BLaER1 (cell line): ENCODE measurements around the gene MUSTN1.

ENCODE experiments used
- H3K27ac ChIP-seq: shearing (Covaris generic); formaldehyde crosslinking; 2 replicates; pipeline ENCODE4 v1.8.1; 2022
- H3K27me3 ChIP-seq: shearing (Covaris generic); formaldehyde crosslinking; 2 replicates; pipeline ENCODE4 v1.8.1; 2022
- H3K36me3 ChIP-seq: shearing (Covaris generic); formaldehyde crosslinking; 2 replicates; pipeline ENCODE4 v1.8.1; 2022
- H3K4me1 ChIP-seq: shearing (Covaris generic); formaldehyde crosslinking; 2 replicates; pipeline ENCODE4 v1.8.1; 2022
- H3K4me2 ChIP-seq: shearing (Covaris generic); formaldehyde crosslinking; 2 replicates; pipeline ENCODE4 v1.8.1; 2022
- H3K4me3 ChIP-seq: shearing (Covaris generic); formaldehyde crosslinking; 2 replicates; pipeline ENCODE4 v1.8.1; 2022
- H3K9ac ChIP-seq: shearing (Covaris generic); formaldehyde crosslinking; 2 replicates; pipeline ENCODE4 v1.8.1; 2022
- H3K9me3 ChIP-seq: shearing (Covaris generic); formaldehyde crosslinking; 2 replicates; pipeline ENCODE4 v1.8.1; 2022
- H4K20me1 ChIP-seq: shearing (Covaris generic); formaldehyde crosslinking; 2 replicates; pipeline ENCODE4 v1.8.1; 2022
- Cebpa-rat ChIP-seq: shearing (Covaris generic); IDR thresholded peaks from 2 replicates; pipeline ENCODE4 v1.8.1; 2022

MUSTN1 gene

GRCh38 chr3:52873433-52874159, 38.8 kb upstream of the MUSTN1 start:
- Histone ChIP-seq H3K4me3 (no peak overlapping the region), H3K4me2 (no peak overlapping the region), H3K36me3 (peaks cover 21% of the 10 kb centered on the region; the same call in 1 of the 2 replicates), H3K9ac (no peak overlapping the region), H3K27me3 (no peaks in the 10 kb centered on the region), H4K20me1 (peaks cover 78% of the 10 kb centered on the region), H3K27ac (no peak overlapping the region), H3K9me3 (no peaks in the 10 kb centered on the region), H3K4me1 (peaks cover 42% of the 10 kb centered on the region)
- TF ChIP-seq Cebpa-rat: no peak

DNA sequence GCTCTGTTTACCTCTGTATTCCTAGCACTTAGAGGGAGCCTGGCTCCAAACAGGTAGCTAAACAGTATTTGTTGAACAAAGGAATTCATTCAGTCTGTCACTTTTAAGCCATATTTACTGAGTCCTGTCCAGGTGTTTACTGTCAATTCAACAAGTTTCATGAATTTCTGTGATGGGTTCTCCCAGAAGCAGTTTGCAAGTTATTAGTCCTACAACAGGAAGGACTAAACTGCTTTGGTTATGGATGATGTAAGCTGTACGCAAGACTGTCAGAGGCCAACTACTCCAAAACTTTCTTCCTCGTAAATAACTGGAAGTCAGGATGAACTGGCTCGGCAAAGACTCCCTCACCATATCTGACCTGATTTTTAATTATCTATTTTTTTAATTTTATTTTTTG, 37.4 kb upstream of the MUSTN1 start:
- Histone ChIP-seq H3K4me1 (peaks cover 42% of the 10 kb centered on the region), H3K27ac (no peak overlapping the region), H3K4me2 (peak overlapping the region; percentile 53), H3K9me3 (peaks cover 3% of the 10 kb centered on the region; the same call in 1 of the 2 replicates), H4K20me1 (peaks cover 68% of the 10 kb centered on the region), H3K27me3 (no peaks in the 10 kb centered on the region), H3K9ac (no peak overlapping the region), H3K36me3 (peaks cover 21% of the 10 kb centered on the region), H3K4me3 (no peak overlapping the region)
- no peak for TF ChIP-seq Cebpa-rat

DNA sequence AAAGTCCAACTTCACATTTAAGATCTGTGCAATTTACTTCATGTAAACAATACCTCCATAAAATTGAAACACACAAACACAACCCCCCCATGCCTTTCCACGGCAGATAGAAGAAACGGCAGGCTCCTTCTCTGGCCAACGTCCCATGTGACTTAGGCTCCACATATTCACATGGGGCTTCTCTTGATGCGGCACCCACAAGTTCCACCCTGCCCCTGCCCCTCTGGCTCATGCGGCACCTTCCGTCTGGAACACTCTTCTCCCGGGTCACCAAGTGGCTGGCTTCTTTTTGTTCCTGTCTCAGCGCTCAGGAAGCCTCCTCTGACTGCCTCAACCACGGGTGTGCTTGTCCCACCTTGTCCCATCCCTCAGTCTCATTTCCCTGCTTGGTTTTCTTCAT, 36.9 kb upstream of the MUSTN1 start:
- no peak overlapping the region for H3K4me3 ChIP-seq
- H3K4me1 ChIP-seq: peaks cover 42% of the 10 kb centered on the region
- H3K27me3 ChIP-seq: no peaks in the 10 kb centered on the region
- H3K36me3 ChIP-seq: peaks cover 22% of the 10 kb centered on the region
- no peak overlapping the region for H3K27ac ChIP-seq
- H3K9ac ChIP-seq: no peak overlapping the region
- no peak for TF ChIP-seq Cebpa-rat
- H3K9me3 ChIP-seq: peaks cover 8% of the 10 kb centered on the region
- peak overlapping the region; percentile 53 for H3K4me2 ChIP-seq
- H4K20me1 ChIP-seq: peaks cover 63% of the 10 kb centered on the region

GRCh38 chr3:52870471-52870870, 35.7 kb upstream of the MUSTN1 start:
- no peak overlapping the region for H3K4me3 ChIP-seq

DNA sequence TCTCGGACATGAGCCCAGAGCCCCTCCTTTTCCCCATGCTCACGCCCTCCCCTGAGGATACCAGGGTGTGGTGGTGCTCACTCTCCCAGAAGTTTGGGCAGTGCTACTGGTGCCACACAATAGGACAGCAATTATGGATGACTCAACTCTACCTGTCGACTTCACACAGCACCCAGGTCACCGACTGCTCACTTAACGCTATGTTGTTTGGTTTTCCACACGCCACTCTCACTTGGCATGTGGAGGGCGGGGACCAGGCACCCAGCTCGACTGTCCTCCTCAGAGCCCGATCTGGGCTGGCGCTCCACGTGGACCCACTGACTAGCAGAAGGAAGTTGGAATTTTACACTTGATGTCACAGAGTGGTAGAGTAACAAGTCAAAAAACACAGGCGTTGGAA, 31.6 kb upstream of the MUSTN1 start:
- Histone ChIP-seq H3K36me3 (peaks cover 52% of the 10 kb centered on the region), H3K27ac (no peak overlapping the region), H3K4me3 (no peak overlapping the region), H4K20me1 (peaks cover 32% of the 10 kb centered on the region), H3K9ac (no peak overlapping the region), H3K4me2 (no peak overlapping the region), H3K27me3 (no peaks in the 10 kb centered on the region), H3K9me3 (peaks cover 47% of the 10 kb centered on the region), H3K4me1 (peaks cover 20% of the 10 kb centered on the region)
- TF ChIP-seq Cebpa-rat: no peak

More at GRCh38 chr3:52870471-52870870, 35.7 kb upstream of the MUSTN1 start:
- peak overlapping the region; percentile 31 for H3K4me2 ChIP-seq
- 0 out of 2 replicates have a peak overlapping the region, but pooled peaks have one; percentile 29 for H3K27ac ChIP-seq
- peaks cover 20% of the 10 kb centered on the region for H3K9me3 ChIP-seq
- peaks cover 42% of the 10 kb centered on the region for H3K4me1 ChIP-seq
- no peaks in the 10 kb centered on the region for H3K27me3 ChIP-seq
- H4K20me1 ChIP-seq: peaks cover 54% of the 10 kb centered on the region
- no peak for TF ChIP-seq Cebpa-rat
- peaks cover 35% of the 10 kb centered on the region for H3K36me3 ChIP-seq
- no peak overlapping the region for H3K9ac ChIP-seq

GRCh38 chr3:52865994-52866393, 31.2 kb upstream of the MUSTN1 start:
- Histone ChIP-seq H3K27me3 (no peaks in the 10 kb centered on the region), H4K20me1 (peaks cover 32% of the 10 kb centered on the region), H3K4me3 (peak overlapping the region; percentile 7; the same call in 1 of the 2 replicates), H3K36me3 (peaks cover 52% of the 10 kb centered on the region), H3K9ac (no peak overlapping the region), H3K4me2 (no peak overlapping the region), H3K27ac (no peak overlapping the region), H3K4me1 (peaks cover 15% of the 10 kb centered on the region), H3K9me3 (peaks cover 47% of the 10 kb centered on the region)
- TF ChIP-seq Cebpa-rat: no peak

DNA sequence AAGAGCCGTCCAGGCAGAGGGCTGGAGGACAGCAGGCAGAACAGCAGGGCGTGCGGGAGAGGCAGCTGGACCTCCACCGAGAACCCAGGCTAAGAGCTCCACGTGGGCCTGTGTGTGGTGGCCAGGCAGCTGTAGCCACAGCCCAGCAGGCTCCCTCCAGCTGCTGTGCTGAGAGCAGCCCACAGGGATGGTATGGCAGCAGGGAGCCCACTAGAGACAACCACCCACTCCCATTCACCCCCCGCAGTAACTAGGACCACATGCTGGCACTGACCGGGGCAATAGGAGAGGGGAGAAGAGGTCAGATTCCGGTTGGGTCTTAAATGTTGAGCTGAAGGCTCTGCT, 25.6 kb upstream of the MUSTN1 start:
- Histone ChIP-seq H3K4me3 (no peak overlapping the region), H3K27ac (no peak overlapping the region), H3K27me3 (no peaks in the 10 kb centered on the region), H3K4me2 (no peak overlapping the region), H3K36me3 (peaks cover 22% of the 10 kb centered on the region), H3K4me1 (no peaks in the 10 kb centered on the region), H3K9ac (no peak overlapping the region), H3K9me3 (peaks cover 26% of the 10 kb centered on the region), H4K20me1 (peaks cover 26% of the 10 kb centered on the region)
- TF ChIP-seq Cebpa-rat: no peak

GRCh38 chr3:52859686-52860423, 25.0 kb upstream of the MUSTN1 start:
- H3K4me1 ChIP-seq: no peaks in the 10 kb centered on the region
- no peaks in the 10 kb centered on the region for H3K27me3 ChIP-seq
- H3K4me2 ChIP-seq: no peak overlapping the region
- H3K9ac ChIP-seq: no peak overlapping the region
- H3K4me3 ChIP-seq: no peak overlapping the region
- no peak for TF ChIP-seq Cebpa-rat
- H3K27ac ChIP-seq: no peak overlapping the region
- H4K20me1 ChIP-seq: peaks cover 26% of the 10 kb centered on the region
- H3K36me3 ChIP-seq: peaks cover 18% of the 10 kb centered on the region
- H3K9me3 ChIP-seq: peaks cover 21% of the 10 kb centered on the region

DNA sequence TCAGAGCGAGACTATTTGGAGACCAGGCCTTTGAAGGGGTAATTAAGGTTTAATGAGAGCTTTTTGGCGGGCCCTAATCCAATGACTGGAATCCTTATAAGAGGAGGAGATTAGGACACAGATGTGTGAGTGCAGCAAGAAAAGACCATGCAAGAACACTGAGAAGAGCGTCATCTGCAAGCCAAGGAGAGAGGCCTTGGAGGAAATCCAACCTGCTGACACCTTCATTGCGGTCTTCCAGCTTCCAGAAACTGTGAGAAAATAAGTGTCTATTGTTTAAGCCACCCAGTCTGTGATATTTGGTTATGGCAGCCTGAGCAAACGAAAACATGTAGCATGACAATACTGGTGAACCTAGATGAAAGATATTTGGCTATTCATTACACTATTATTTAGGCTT, 23.0 kb upstream of the MUSTN1 start:
- no peaks in the 10 kb centered on the region for H3K4me1 ChIP-seq
- no peak for TF ChIP-seq Cebpa-rat
- no peaks in the 10 kb centered on the region for H3K27me3 ChIP-seq
- peaks cover 26% of the 10 kb centered on the region for H4K20me1 ChIP-seq
- no peak overlapping the region for H3K9ac ChIP-seq
- no peak overlapping the region for H3K27ac ChIP-seq
- H3K9me3 ChIP-seq: peaks cover 2% of the 10 kb centered on the region; the same call in 1 of the 2 replicates
- H3K4me3 ChIP-seq: no peak overlapping the region
- H3K4me2 ChIP-seq: no peak overlapping the region
- peaks cover 23% of the 10 kb centered on the region for H3K36me3 ChIP-seq

DNA sequence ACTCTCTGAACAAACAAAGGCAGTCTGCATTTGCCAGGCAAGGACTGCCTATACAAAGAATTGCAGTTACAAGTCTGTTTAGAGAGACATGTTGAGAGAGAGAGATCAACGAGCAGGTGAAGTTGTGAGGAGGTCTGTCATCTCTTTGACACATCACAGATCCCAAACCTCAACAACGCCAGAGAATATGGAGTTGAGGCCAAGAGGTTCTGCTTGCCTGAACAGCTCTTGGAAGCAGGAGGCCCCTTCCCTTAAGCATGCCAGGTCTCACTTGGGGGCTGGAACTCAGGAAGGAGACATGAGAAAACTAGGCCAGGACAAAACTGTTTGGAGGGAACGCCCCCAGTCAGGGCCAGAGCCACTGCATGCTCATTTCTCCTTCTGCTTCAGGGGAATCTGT, 22.3 kb upstream of the MUSTN1 start:
- Histone ChIP-seq H3K4me3 (no peak overlapping the region), H3K4me2 (no peak overlapping the region), H3K4me1 (no peaks in the 10 kb centered on the region), H3K27ac (no peak overlapping the region), H3K27me3 (no peaks in the 10 kb centered on the region), H3K36me3 (peaks cover 23% of the 10 kb centered on the region), H3K9ac (no peak overlapping the region), H4K20me1 (peaks cover 26% of the 10 kb centered on the region), H3K9me3 (no peaks in the 10 kb centered on the region)
- TF ChIP-seq Cebpa-rat: no peak
